Activated T-helper 2 cell treated with anti-CD3 and anti-CD28 coated beads, Interferon-gamma antibody, Interleukin-2, Interleukin-4, amounts not matched to agents 10 μg/mL and 5 μg/mL and 100 μg/mL, durations not matched to agents 14 hours and 24 hours and 36 hours (primary cell): ENCODE data around the gene ACTN3. TPM values are rescaled to one million over a fixed set of nuclear protein-coding genes. Genes with fewer than 3 reads are reported as not detected.
A peak's percentile ranks its signal among the peaks of the same experiment; 100 is the strongest.
"Not testable (repeated sequence)": the region's sequence is repeated elsewhere in the genome, so short reads cannot be mapped to it uniquely, and the experiment has no call there.

Experiments used
- DNase-seq: peaks from one replicate; pipeline ENCODE4 v3.0.0; 2021; ENCODE audit warnings: low spot score
- H3K27ac Mint-ChIP-seq: one replicate; pipeline ENCODE4 v1.8.0; 2021; ENCODE audit warnings: mixed read lengths
- H3K27me3 Mint-ChIP-seq: one replicate; pipeline ENCODE4 v1.8.0; 2021; ENCODE audit warnings: low read depth, mixed read lengths
- H3K36me3 Mint-ChIP-seq: one replicate; pipeline ENCODE4 v1.8.0; 2021; ENCODE audit warnings: low read depth, mixed read lengths
- H3K4me1 Mint-ChIP-seq: one replicate; pipeline ENCODE4 v1.8.0; 2021; ENCODE audit warnings: low read depth, mixed read lengths
- H3K4me3 Mint-ChIP-seq: one replicate; pipeline ENCODE4 v1.8.0; 2021; ENCODE audit warnings: low read depth, mild to moderate bottlenecking, moderate library complexity, mixed read lengths
- H3K9me3 Mint-ChIP-seq: one replicate; pipeline ENCODE4 v1.8.0; 2021; ENCODE audit warnings: mixed read lengths
- intact Hi-C: fragments of 100-400 bp; cut with micrococcal nuclease; formaldehyde crosslinking; loops from one replicate; pipeline ENCODE4 v1.15.1; 2023
- total RNA-seq: library from RNA; stranded (reverse); gene quantifications from 2 replicates; pipeline ENCODE4 v1.2.3, GENCODE V29; 2022

The ACTN3 gene
- total RNA-seq, 1 donor from 2014 or later = 0.14 TPM

DNA sequence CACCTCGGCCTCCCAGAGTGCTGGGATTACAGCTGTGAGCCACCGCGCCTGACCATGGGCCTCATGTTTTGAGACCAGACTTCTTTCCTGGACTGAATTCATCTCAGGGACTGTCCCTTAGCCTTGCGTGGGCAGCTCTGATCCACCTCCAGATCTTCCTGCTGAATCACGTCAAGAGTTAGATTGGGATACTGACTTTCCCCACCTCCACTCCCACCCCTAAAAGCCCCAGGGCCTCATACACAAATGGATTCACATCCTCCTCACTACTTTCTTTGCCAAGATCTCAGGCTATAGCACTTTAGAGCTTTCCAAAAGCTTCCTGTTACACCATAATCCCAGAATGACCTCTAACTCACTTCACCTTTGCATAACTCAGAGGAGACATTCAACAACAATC, 34.1 kb downstream of the ACTN3 start:
- no peaks in the 10 kb centered on the region for H3K36me3 Mint-ChIP-seq
- H3K27me3 Mint-ChIP-seq = peaks cover 8% of the 10 kb centered on the region
- intact Hi-C loops = no loop called here
- DNase-seq = no peak
- H3K27ac Mint-ChIP-seq = peak overlapping the region; percentile 34
- H3K9me3 Mint-ChIP-seq = peaks cover 6% of the 10 kb centered on the region
- H3K4me3 Mint-ChIP-seq = no peak overlapping the region
- peaks cover 13% of the 10 kb centered on the region for H3K4me1 Mint-ChIP-seq

DNA sequence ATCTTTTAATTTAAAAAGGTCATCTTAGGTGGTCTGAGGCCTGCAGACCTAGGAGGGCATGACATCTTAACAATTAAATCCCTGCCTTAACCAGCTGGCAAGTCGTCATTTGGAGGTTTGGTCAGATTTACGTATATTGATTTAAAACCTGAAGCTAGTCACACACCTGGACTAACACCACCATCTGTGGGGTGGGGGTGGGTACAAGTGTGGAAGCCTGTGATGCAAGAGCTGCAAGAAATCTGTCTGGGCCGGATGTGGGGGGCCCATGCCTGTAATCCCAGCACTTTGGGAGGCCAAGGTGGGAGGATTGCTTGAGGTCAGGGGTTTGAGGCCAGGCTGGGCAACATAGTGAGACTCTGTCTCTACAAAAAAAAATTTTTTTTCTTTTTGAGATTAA, 34.6 kb downstream of the ACTN3 start:
- H3K4me3 Mint-ChIP-seq = no peak overlapping the region
- intact Hi-C loops = no loop called here
- DNase-seq = no peak
- H3K27me3 Mint-ChIP-seq = peaks cover 8% of the 10 kb centered on the region
- peaks cover 6% of the 10 kb centered on the region for H3K9me3 Mint-ChIP-seq
- no peaks in the 10 kb centered on the region for H3K36me3 Mint-ChIP-seq
- peaks cover 13% of the 10 kb centered on the region for H3K4me1 Mint-ChIP-seq
- H3K27ac Mint-ChIP-seq = no peak overlapping the region

DNA sequence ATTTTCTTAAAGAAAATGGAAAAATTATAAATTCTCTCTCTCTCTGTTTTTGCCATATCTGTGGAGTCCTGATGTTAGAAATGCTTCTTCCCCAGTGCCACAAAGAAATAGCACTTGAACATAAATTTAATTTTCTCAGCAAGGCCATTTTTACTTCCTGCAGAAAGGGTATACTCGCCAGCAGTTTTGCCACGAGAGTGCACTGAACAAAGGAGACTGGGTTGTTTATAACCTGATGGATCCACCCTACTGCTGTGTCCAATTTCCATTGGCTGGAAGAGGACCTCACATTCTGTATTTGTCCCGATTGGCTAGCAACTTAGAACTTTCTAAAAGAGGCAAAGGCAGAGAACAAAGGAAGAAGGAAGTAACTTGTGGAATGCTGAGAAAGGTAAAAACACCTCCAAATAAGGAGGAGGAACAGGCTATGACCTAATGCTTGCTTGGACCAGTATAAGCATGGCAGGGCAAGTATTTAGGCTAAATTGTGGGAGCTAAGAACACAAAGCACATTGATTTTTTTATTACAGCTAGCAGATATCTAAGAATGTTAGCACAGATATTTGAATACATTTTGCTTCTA, 36.0 kb downstream of the ACTN3 start:
- H3K27me3 Mint-ChIP-seq, H3K4me3 Mint-ChIP-seq, DNase-seq, H3K27ac Mint-ChIP-seq, intact Hi-C loops, H3K9me3 Mint-ChIP-seq, H3K36me3 Mint-ChIP-seq: not testable (repeated sequence)
- H3K4me1 Mint-ChIP-seq = peaks cover 13% of the 10 kb centered on the region

DNA sequence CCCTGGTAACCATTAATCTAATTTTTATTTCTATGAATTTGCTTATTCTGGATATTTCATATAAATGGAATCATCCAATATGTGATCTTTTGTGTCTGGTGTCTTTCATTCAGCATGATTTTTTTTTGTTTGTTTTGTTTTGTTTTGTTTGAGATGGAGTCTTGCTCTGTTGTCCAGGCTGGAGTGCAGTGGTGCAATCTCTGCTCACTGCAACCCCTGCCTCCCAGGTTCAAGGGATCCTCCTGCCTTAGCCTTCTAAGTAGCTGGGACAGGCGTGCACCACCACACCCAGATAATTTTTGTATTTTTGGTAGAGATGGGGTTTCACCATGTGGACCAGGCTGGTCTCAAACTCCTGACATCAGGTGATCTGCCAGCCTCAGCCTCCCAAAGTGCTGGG, 38.7 kb downstream of the ACTN3 start:
- DNase-seq, H3K9me3 Mint-ChIP-seq, H3K27me3 Mint-ChIP-seq, H3K36me3 Mint-ChIP-seq, H3K27ac Mint-ChIP-seq, intact Hi-C loops, H3K4me1 Mint-ChIP-seq, H3K4me3 Mint-ChIP-seq: not testable (repeated sequence)

DNA sequence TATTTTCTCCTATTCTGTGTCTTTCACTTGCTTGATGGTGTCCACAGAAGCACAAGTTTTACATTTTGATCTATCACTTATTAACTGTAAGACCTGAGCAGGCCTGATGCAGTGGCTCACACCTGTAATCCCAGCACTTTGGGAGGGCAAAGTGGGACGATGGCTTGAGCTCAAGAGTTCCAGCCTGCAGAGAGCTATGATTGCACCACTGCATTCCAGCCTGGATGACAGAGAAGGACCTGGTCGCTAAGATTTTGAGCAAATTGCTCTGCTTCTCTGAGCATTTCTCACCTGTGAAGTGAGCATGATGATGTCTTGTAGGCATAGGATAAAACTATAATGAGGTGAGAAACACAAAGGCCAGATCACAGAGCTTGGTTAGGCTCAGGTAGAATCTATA, 39.4 kb downstream of the ACTN3 start:
- no peak overlapping the region for H3K27ac Mint-ChIP-seq
- H3K4me1 Mint-ChIP-seq = no peaks in the 10 kb centered on the region
- no peaks in the 10 kb centered on the region for H3K36me3 Mint-ChIP-seq
- no peak for DNase-seq
- intact Hi-C loops = no loop called here
- no peak overlapping the region for H3K4me3 Mint-ChIP-seq
- H3K27me3 Mint-ChIP-seq = no peaks in the 10 kb centered on the region
- H3K9me3 Mint-ChIP-seq = peaks cover 6% of the 10 kb centered on the region

DNA sequence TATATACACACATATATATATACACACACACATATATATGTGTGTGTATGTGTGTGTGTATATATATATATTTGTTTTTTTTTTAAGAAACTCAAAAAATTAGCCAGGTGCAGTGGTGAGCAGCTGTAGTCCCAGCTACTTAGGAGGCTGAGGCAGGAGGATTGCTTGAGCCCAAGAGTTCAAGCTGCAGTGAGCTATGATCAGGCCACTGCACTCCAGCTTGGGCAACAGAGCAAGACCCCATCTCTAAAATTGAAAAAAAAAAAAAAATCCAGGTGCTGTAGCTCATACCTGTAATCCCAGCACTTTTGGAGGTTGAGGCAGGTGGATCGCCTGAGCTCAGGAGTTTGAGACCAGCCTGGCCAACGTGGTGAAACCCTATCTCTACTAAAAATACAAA, 42.6 kb downstream of the ACTN3 start:
- intact Hi-C loops = not testable (repeated sequence)

DNA sequence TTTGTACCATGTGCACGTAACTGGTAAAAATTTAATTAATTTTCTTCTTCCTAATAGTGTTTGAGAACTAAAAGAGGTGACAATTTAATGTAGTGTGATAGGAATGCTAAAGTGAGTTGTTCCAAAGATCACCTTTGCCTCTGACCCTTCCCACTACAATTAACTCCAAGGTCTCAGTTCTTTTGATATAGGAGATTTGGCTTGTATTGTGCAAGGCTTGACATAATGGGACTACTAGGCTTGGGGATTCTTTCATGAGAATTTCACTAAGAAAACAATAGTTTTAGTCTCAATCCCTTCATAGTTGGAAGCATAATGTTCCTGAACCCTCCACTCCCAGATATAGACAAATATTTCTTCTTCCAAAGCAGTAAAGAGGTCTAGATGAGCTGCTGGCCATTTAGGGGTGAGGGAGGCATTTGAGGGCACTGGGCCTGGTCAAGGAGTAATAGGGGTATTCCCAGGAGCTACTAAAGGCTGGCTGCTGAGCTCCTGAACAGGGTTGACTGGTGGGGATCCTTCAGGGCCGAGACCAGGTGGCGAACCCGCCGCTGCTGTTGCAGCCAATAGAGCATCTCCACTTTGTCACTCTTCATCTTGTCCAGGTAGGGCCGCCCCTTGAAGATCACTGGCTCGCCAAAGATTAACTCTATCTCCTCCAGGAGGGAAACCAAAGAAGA, 43.4 kb downstream of the ACTN3 start:
- peaks cover 12% of the 10 kb centered on the region for H3K4me1 Mint-ChIP-seq
- no peaks in the 10 kb centered on the region for H3K36me3 Mint-ChIP-seq
- no peaks in the 10 kb centered on the region for H3K27me3 Mint-ChIP-seq
- intact Hi-C loops = no loop called here
- H3K4me3 Mint-ChIP-seq = no peak overlapping the region
- H3K27ac Mint-ChIP-seq = no peak overlapping the region
- DNase-seq = no peak
- H3K9me3 Mint-ChIP-seq = no peaks in the 10 kb centered on the region

More for the DNA sequence above, 42.6 kb downstream of the ACTN3 start:
- not testable (repeated sequence) for DNase-seq, H3K9me3 Mint-ChIP-seq, H3K27me3 Mint-ChIP-seq, H3K4me1 Mint-ChIP-seq, H3K4me3 Mint-ChIP-seq, H3K27ac Mint-ChIP-seq, H3K36me3 Mint-ChIP-seq

DNA sequence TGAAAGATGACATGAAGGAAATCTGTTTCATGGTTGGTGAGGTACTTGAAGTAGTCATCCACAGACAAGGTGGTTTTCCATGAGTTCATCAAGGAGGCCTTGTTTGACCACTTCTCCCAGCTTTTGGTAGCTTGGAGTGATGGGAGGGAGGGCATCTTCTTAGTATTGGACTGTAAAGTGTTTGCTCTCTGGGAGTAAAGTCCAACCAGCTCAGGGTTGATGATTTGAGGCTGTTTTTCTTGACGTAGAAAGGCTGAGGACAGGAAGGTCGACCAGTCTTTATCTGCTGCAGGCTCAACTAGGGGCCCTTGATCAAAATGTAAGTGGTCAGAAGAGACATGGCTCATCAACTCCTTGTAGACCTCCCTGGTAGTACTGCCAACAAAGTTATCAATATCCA, 44.5 kb downstream of the ACTN3 start:
- intact Hi-C loops = no loop called here
- H3K4me3 Mint-ChIP-seq = no peak overlapping the region

DNA sequence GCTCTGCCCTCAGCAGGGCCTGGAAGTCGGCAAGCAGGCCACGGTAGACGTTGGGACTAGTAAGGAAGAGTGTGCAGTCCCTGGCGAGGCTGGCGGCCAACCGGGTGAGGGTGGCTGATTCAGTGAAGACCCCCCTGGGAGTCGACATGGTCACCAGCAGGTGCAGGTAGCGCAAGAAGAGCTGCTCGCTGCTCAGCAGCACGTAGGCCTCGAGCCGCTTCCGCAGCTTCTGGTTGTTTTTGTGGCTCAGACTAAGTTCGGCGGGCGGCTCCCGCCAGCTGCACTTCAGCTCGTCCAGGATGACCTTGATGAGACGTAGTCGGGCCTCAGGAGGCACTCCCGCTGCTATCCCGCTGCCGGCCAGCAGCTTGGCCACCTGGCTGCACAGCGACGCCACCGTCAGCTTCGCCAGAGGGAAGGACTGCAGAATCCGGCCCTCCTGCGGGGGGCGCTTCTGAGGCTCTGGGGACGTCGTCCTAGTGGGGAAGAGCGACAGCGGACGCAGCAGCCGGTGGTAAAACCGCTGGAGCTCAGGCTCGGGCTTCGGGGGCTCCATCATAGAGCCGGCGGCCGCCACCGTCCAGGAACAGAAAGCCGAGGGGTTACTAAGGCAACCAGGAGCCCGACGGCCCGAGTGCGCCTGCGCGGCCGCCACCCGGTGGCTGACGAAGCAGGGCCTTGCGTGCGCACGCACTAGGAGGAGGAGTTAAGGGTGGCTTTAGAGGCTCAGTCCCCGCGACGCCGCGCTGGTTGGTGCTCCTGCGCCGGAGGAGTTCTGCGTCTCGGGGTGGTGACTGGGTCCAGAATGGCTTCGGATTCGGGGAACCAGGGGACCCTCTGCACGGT, 46.0 kb downstream of the ACTN3 start, which contains the start of the genes CCDC87 and CCS:
Gene CCDC87 (minus strand): TSS at position 607 of the 846 bp plus-strand sequence. CDS start 48 bp downstream, at position 559.
Gene CCS (plus strand): TSS at position 729 of the 846 bp plus-strand sequence. CDS start 77 bp downstream, at position 806.
- Mint-ChIP-seq H3K9me3 (no peaks in the 10 kb centered on the region), H3K27ac (peak within 1 kb of the TSS; percentile 94), H3K36me3 (no peaks in the 10 kb centered on the region), H3K4me1 (peaks cover 16% of the 10 kb centered on the region), H3K4me3 (peak within 1 kb of the TSS; percentile 98), H3K27me3 (no peaks in the 10 kb centered on the region)
- DNase-seq = peak; percentile 96
- intact Hi-C loops = loop anchor here (1.0 to 2.0 kb wide), 2 partner anchors 24 to 46 kb away; partner anchors contain the start of genes RBM14 and RBM4

More for the DNA sequence above, 44.5 kb downstream of the ACTN3 start:
- peaks cover 16% of the 10 kb centered on the region for H3K4me1 Mint-ChIP-seq
- H3K9me3 Mint-ChIP-seq = no peaks in the 10 kb centered on the region
- H3K27ac Mint-ChIP-seq = no peak overlapping the region
- H3K36me3 Mint-ChIP-seq = no peaks in the 10 kb centered on the region
- H3K27me3 Mint-ChIP-seq = no peaks in the 10 kb centered on the region
- DNase-seq = no peak

DNA sequence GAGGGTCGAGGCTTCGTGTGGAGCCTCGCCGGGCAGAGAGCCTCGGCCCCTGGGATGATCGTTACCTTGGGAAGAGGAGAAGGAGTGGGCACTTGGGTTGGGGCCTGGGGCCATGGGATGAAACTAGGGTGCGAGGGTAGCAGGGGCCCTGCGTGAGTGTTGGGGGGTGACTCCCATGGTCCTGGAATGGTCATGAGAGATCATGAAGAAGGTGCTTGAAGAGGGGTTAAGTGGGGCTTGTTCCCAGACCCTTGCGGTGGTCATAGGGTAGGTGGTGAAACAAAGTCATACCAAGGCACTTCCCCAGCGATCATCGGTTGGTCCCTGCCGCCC, 46.6 kb downstream of the ACTN3 start:
- no peak for DNase-seq
- H3K27ac Mint-ChIP-seq = peak overlapping the region; percentile 94
- H3K36me3 Mint-ChIP-seq = no peaks in the 10 kb centered on the region
- no peaks in the 10 kb centered on the region for H3K9me3 Mint-ChIP-seq
- intact Hi-C loops = loop anchor here (1.0 to 2.0 kb wide), 2 partner anchors 23 to 46 kb away; partner anchors contain the start of genes RBM14 and RBM4
- no peaks in the 10 kb centered on the region for H3K27me3 Mint-ChIP-seq
- peak overlapping the region; percentile 98 for H3K4me3 Mint-ChIP-seq
- H3K4me1 Mint-ChIP-seq = peaks cover 16% of the 10 kb centered on the region

DNA sequence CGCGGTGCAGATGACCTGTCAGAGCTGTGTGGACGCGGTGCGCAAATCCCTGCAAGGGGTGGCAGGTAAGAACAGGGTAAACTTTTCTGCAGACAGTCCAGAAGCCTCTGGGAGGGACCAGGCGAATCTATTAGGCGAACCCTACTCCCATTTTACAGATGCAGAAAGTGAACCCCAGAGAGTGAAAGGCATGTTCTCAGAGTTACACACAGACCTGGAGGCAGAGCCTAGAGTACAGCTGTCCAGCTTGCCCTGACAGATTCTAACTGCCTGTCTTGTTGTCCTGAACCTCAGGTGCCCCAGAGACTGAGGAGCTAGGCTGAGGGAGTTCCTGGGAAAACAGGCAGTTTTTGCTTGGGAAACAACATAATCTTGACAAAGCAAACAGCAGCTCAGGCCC, 46.9 kb downstream of the ACTN3 start:
- intact Hi-C loops = loop anchor here (1.0 to 2.0 kb wide), 2 partner anchors 23 to 45 kb away; partner anchors contain the start of genes RBM14 and RBM4
- H3K9me3 Mint-ChIP-seq = no peaks in the 10 kb centered on the region
- H3K4me1 Mint-ChIP-seq = peaks cover 16% of the 10 kb centered on the region
- peak overlapping the region; percentile 98 for H3K4me3 Mint-ChIP-seq
- H3K27ac Mint-ChIP-seq = no peak overlapping the region
- peaks cover 1% of the 10 kb centered on the region for H3K36me3 Mint-ChIP-seq
- no peak for DNase-seq
- no peaks in the 10 kb centered on the region for H3K27me3 Mint-ChIP-seq

DNA sequence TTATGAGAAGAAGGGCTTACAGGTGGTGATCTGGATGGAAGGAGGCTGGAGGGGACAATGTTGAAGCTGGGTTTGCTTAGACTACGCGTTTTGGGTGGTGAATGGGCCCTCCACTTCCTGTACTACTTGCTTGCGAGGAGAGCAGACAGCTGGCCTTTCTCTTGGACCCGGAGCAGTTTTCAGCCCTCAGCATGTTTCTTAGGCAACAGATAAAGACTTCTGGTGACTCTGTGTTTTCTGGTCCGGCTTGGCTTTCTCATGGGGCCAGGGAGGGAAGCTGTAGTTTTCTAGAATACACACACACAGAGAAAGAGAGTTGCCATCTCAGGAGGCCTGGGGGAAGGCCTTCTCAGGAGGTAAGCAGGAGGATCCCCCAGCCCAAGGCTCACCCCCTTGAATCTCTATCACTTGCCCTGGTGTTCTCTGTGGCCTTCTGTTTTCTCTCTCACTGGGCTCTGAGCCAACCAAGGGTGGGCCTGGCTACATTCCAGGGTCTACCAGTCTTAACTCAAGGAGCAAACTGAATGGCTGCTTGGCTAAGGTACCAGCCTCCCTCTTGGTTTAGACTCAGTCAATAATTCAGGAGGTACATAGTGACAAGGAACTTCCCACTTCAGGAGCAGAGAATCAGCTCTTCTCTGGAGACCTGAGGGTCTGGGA, 48.7 kb downstream of the ACTN3 start:
- Mint-ChIP-seq H3K9me3 (no peaks in the 10 kb centered on the region), H3K4me3 (peak overlapping the region; percentile 51), H3K27ac (peak overlapping the region; percentile 3), H3K4me1 (peaks cover 16% of the 10 kb centered on the region), H3K36me3 (peaks cover 8% of the 10 kb centered on the region), H3K27me3 (no peaks in the 10 kb centered on the region)
- DNase-seq = no peak
- intact Hi-C loops = no loop called here
